ENCODE results near the gene GRIK3. TPM values are rescaled to one million over a fixed set of nuclear protein-coding genes. Genes with fewer than 3 reads are reported as not detected.

Gene GRIK3
- total and polyA plus RNA-seq, 2 of the 8 experiments (the other 6 are each of a cell fraction or from before 2014, with no cell fraction given) = 2.1 to 3.4 TPM

DNA sequence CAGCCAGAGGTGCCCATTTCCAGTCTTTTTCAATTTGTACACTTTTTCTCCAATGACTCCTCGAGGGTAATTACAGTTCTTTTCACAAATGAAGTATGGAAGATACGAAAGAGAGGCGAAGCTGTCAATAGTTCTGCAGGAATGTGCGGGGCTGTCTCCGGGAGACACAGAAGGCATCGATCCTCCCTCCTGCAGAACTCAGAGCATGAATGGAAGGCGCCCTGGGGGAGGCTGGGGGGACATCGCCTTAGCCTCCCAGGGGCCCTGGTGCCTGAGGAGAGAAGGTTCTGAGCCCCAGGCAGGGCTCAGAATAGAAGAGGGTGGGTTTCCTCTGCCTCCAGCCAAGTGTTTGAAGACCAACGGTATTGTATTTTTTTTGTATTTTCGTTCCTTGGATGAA lies 49.7 kb upstream of the GRIK3 start:
- no peak overlapping the region for H3K4me3 ChIP-seq (ENCODE audit: extremely low read depth in 1 of 4, insufficient read depth in 2 of 4, low read depth in 3 of 4, low read length in 4 of 4)
- ChIA-PET POLR2A (ENCODE audit: partially characterized antibody) (interaction anchor here (1.6 kb wide), 1 partner anchor 10 kb away, joined by 4 read pairs; no protein-coding TSS in a partner anchor), CTCF (ENCODE audit: partially characterized antibody) (interaction anchor here (0.5 to 1.9 kb wide), 6 partner anchors 9 to 42 kb away, joined by 3 to 5 read pairs (median 4); no protein-coding TSS in a partner anchor)
- no peaks in the 10 kb centered on the region for H3K79me2 ChIP-seq (ENCODE audit: control insufficient read depth in 1 of 2, insufficient read depth in 2 of 2, low read length in 2 of 2)
- H2AFZ ChIP-seq (ENCODE audit: low read length) = no peak overlapping the region
- no peak overlapping the region for H3K27ac ChIP-seq (ENCODE audit: low read depth, low read length)
- H3K79me1 ChIP-seq (ENCODE audit: low read depth, low read length) = no peaks in the 10 kb centered on the region
- H2BK12ac ChIP-seq (ENCODE audit: low read depth, low read length) = no peak overlapping the region
- no peak overlapping the region for H3K9ac ChIP-seq (replicated peaks in 1 of 4; ENCODE audit: extremely low read depth in 1 of 4, low read depth in 3 of 4, low read length in 3 of 4)
- H4K20me1 ChIP-seq (replicated peaks in 1 of 2; ENCODE audit: control insufficient read depth in 1 of 2, insufficient read depth in 2 of 2, low read length in 2 of 2) = peaks cover 0 to 2% of the 10 kb centered on the region in 2 experiments
- DNase-seq (ENCODE audit: low read depth in 1 of 2, low spot score in 2 of 2) (no peak), FAIRE-seq (no peak)
- no peaks in the 10 kb centered on the region; a peak in 1 of 7 replicates for H3K27me3 ChIP-seq (replicated peaks in 1 of 4; ENCODE audit: control insufficient read depth in 3 of 4, extremely low read depth in 1 of 4, insufficient read depth in 3 of 4, low read length in 3 of 4)
- no peak overlapping the region for H3K23ac ChIP-seq (ENCODE audit: insufficient read length)
- no peak overlapping the region for H4K5ac ChIP-seq (ENCODE audit: insufficient read length, low read depth, low read length)
- H2BK20ac ChIP-seq (ENCODE audit: low read length) = no peak overlapping the region
- no peak overlapping the region for H3K18ac ChIP-seq (ENCODE audit: extremely low read depth, low read length)
- H2AK5ac ChIP-seq (ENCODE audit: low read depth, low read length) = no peak overlapping the region
- no peak overlapping the region for H3K14ac ChIP-seq (ENCODE audit: insufficient read length)
- no peak overlapping the region for H3K56ac ChIP-seq (replicated peaks; ENCODE audit: insufficient read length, low read depth, low read length)
- H4K91ac ChIP-seq (replicated peaks; ENCODE audit: insufficient read length, low read length) = no peak overlapping the region
- no peak overlapping the region for H2BK15ac ChIP-seq (ENCODE audit: low read length)
- no peak overlapping the region for H3K4me2 ChIP-seq (ENCODE audit: insufficient read depth in 1 of 2, low read depth in 2 of 2, low read length in 2 of 2)
- no peak overlapping the region for H2BK5ac ChIP-seq (ENCODE audit: low read depth, low read length)
- TF ChIP-seq TBP (IDR thresholded peaks at IDR 0.05; ENCODE audit: low read depth, low read length) (no peak), EP300 (IDR thresholded peaks at IDR 0.05; ENCODE audit: borderline replicate concordance in 1 of 2, low read depth in 2 of 2, low read length in 2 of 2) (no peak), SP1 (IDR thresholded peaks at IDR 0.05; ENCODE audit: low read depth, low read length) (no peak), EZH2 (IDR thresholded peaks at IDR 0.05; ENCODE audit: low read depth, low read length, severe bottlenecking) (no peak), RXRA (IDR thresholded peaks at IDR 0.05; ENCODE audit: insufficient read depth, low read depth, low read length) (no peak), EGR1 (IDR thresholded peaks at IDR 0.05; ENCODE audit: borderline replicate concordance, low read depth, low read length) (no peak), BRCA1 (IDR thresholded peaks at IDR 0.05; ENCODE audit: low read depth, low read length) (no peak), HDAC2 (IDR thresholded peaks at IDR 0.05; ENCODE audit: borderline replicate concordance in 1 of 2, low read depth in 2 of 2, low read length in 2 of 2) (no peak), PHF8 (conservative IDR thresholded peaks at IDR 0.05; ENCODE audit: low read depth, low read length) (no peak)
- no peaks in the 10 kb centered on the region for H3K23me2 ChIP-seq (ENCODE audit: low read depth, low read length)
- WGBS, 2 experiments (ENCODE audit: extremely low coverage in 1 of 2, insufficient coverage in 1 of 2, insufficient read length in 1 of 2, insufficient replicate concordance in 2 of 2, low coverage in 1 of 2, low lambda C conversion rate in 2 of 2, missing lambda C conversion rate in 1 of 2) = 91% methylated on average over 10 of the region's 10 CpGs; no CpG with 5 or more reads in 1 of the 2 experiments
- H3K9me3 ChIP-seq (ENCODE audit: insufficient read depth in 2 of 2, low read depth in 1 of 2, low read length in 1 of 2) = peaks cover 6 to 12% of the 10 kb centered on the region in 2 experiments; a peak in 1 of 4 replicates
- no peaks in the 10 kb centered on the region for H3K4me1 ChIP-seq (replicated peaks in 1 of 4; ENCODE audit: control insufficient read depth in 3 of 4, insufficient read depth in 4 of 4, low read length in 3 of 4)
- H3K4ac ChIP-seq (replicated peaks; ENCODE audit: insufficient read length, low read depth, low read length) = no peak overlapping the region
- H3K36me3 ChIP-seq (ENCODE audit: control insufficient read depth in 2 of 4, insufficient read depth in 4 of 4, low read length in 3 of 4) = no peaks in the 10 kb centered on the region
- H4K8ac ChIP-seq (ENCODE audit: extremely low read depth, insufficient read depth, low read length) = no peak overlapping the region
- H2BK120ac ChIP-seq (replicated peaks; ENCODE audit: low read depth, low read length) = no peak overlapping the region
